Measurements from ENCODE around the gene TAP1. TPM values are rescaled to one million over a fixed set of nuclear protein-coding genes. Genes with fewer than 3 reads are reported as not detected.

Gene TAP1
- total RNA-seq, 1 experiment from 2014 or later, result 74.7 TPM

GRCh38 chr6:32836873-32837272, 16.6 kb downstream of the TAP1 start:
- no TSS peak for BruUV-seq (replicated peaks)
- TF ChIP-seq POLR2AphosphoS5 (IDR thresholded peaks at IDR 0.05; ENCODE audit: low read depth, low read length) (no peak), CTCF (IDR thresholded peaks at IDR 0.05) (no peak), TCF7L2 (IDR thresholded peaks at IDR 0.05; ENCODE audit: low read depth, low read length) (no peak), SIN3A (IDR thresholded peaks at IDR 0.05; ENCODE audit: borderline replicate concordance, insufficient read depth, low read depth, low read length) (no peak), REST (IDR thresholded peaks at IDR 0.05; ENCODE audit: insufficient read depth in 1 of 2, low read depth in 2 of 2, low read length in 1 of 2) (no peak)
- intact Hi-C loops (cut with micrococcal nuclease; ENCODE audit: unreplicated experiment), result no loop called here
- POLR2A ChIA-PET, result no interaction called here
- H3K36me3 ChIP-seq (ENCODE audit: control insufficient read depth, insufficient read depth, low read length), result peaks cover 2% of the 10 kb centered on the region; the same call in 1 of the 2 replicates
- CTCF ChIA-PET, result no interaction called here
- DNase-seq (ENCODE audit: low read depth, low spot score), result no peak
- no peak for ATAC-seq
- peaks cover 7% of the 10 kb centered on the region; the same call in 1 of the 2 replicates for H3K4me1 ChIP-seq (ENCODE audit: control insufficient read depth, insufficient read depth, low read length)
- in situ Hi-C loops (cut with HindIII; ENCODE audit: low pct_unique_long_range_greater_than_20kb, low sequenced_read_pairs), result no loop called here
- H3K4me3 ChIP-seq (ENCODE audit: low read depth in 2 of 2, low read length in 2 of 2), result no peak overlapping the region
- H3K9me3 ChIP-seq (ENCODE audit: control insufficient read depth, insufficient read depth, low read depth, low read length), result no peaks in the 10 kb centered on the region
- H3K27ac ChIP-seq (ENCODE audit: low read length), result peak overlapping the region; percentile 89; the same call in 1 of the 2 replicates
- H3K27me3 ChIP-seq (ENCODE audit: control insufficient read depth, insufficient read depth, low read length), result no peaks in the 10 kb centered on the region

GRCh38 chr6:32835167-32835893, 18.2 kb downstream of the TAP1 start:
- ATAC-seq, result no peak
- Histone ChIP-seq H3K4me1 (ENCODE audit: control insufficient read depth, insufficient read depth, low read length) (peaks cover 7% of the 10 kb centered on the region; the same call in 1 of the 2 replicates), H3K4me3 (ENCODE audit: low read depth in 2 of 2, low read length in 2 of 2) (no peak overlapping the region), H3K27ac (ENCODE audit: low read length) (no peak overlapping the region), H3K9me3 (ENCODE audit: control insufficient read depth, insufficient read depth, low read depth, low read length) (no peaks in the 10 kb centered on the region), H3K36me3 (ENCODE audit: control insufficient read depth, insufficient read depth, low read length) (peaks cover 2% of the 10 kb centered on the region; the same call in 1 of the 2 replicates), H3K27me3 (ENCODE audit: control insufficient read depth, insufficient read depth, low read length) (no peaks in the 10 kb centered on the region)
- TF ChIP-seq POLR2AphosphoS5 (IDR thresholded peaks at IDR 0.05; ENCODE audit: low read depth, low read length) (no peak), SIN3A (IDR thresholded peaks at IDR 0.05; ENCODE audit: borderline replicate concordance, insufficient read depth, low read depth, low read length) (no peak), TCF7L2 (IDR thresholded peaks at IDR 0.05; ENCODE audit: low read depth, low read length) (no peak)
- ChIA-PET CTCF (no interaction called here), POLR2A (no interaction called here)
- BruUV-seq (replicated peaks), result no TSS peak
- intact Hi-C loops (cut with micrococcal nuclease; ENCODE audit: unreplicated experiment) (no loop called here), in situ Hi-C loops (cut with HindIII; ENCODE audit: low pct_unique_long_range_greater_than_20kb, low sequenced_read_pairs) (no loop called here)
- DNase-seq (ENCODE audit: low read depth, low spot score), result no peak

- no peaks in the 10 kb centered on the region for H3K27me3 ChIP-seq (ENCODE audit: control insufficient read depth, insufficient read depth, low read length)
- CTCF ChIA-PET, result no interaction called here
- H3K27ac ChIP-seq (ENCODE audit: low read length), result no peak overlapping the region
- in situ Hi-C loops (cut with HindIII; ENCODE audit: low pct_unique_long_range_greater_than_20kb, low sequenced_read_pairs), result no loop called here
- no peak for DNase-seq (ENCODE audit: low read depth, low spot score)
- intact Hi-C loops (cut with micrococcal nuclease; ENCODE audit: unreplicated experiment), result no loop called here
- no peak for ATAC-seq
- no peaks in the 10 kb centered on the region for H3K9me3 ChIP-seq (ENCODE audit: control insufficient read depth, insufficient read depth, low read depth, low read length)
- H3K4me3 ChIP-seq (ENCODE audit: low read depth in 2 of 2, low read length in 2 of 2), result no peak overlapping the region
- POLR2A ChIA-PET, result no interaction called here
- H3K36me3 ChIP-seq (ENCODE audit: control insufficient read depth, insufficient read depth, low read length), result peaks cover 4% of the 10 kb centered on the region; the same call in 1 of the 2 replicates
- H3K4me1 ChIP-seq (ENCODE audit: control insufficient read depth, insufficient read depth, low read length), result peaks cover 7% of the 10 kb centered on the region; the same call in 1 of the 2 replicates
- BruUV-seq (replicated peaks), result no TSS peak
- TF ChIP-seq CTCF (IDR thresholded peaks at IDR 0.05) (no peak), TCF7L2 (IDR thresholded peaks at IDR 0.05; ENCODE audit: low read depth, low read length) (no peak), REST (IDR thresholded peaks at IDR 0.05; ENCODE audit: insufficient read depth in 1 of 2, low read depth in 2 of 2, low read length in 1 of 2) (no peak), POLR2AphosphoS5 (IDR thresholded peaks at IDR 0.05; ENCODE audit: low read depth, low read length) (no peak), SIN3A (IDR thresholded peaks at IDR 0.05; ENCODE audit: borderline replicate concordance, insufficient read depth, low read depth, low read length) (no peak)
Measured at GRCh38 chr6:32833664-32834063, 19.8 kb downstream of the TAP1 start.

Data from Panc1 (cell line).